NCI-H524 (cell line): Measurements from ENCODE around the gene PIGZ.

ENCODE experiments used
- DNase-seq, 2 experiments: peaks; one replicate each; lab custom pipeline; 2025; lab: John Stamatoyannopoulos, UW

Gene PIGZ

DNA sequence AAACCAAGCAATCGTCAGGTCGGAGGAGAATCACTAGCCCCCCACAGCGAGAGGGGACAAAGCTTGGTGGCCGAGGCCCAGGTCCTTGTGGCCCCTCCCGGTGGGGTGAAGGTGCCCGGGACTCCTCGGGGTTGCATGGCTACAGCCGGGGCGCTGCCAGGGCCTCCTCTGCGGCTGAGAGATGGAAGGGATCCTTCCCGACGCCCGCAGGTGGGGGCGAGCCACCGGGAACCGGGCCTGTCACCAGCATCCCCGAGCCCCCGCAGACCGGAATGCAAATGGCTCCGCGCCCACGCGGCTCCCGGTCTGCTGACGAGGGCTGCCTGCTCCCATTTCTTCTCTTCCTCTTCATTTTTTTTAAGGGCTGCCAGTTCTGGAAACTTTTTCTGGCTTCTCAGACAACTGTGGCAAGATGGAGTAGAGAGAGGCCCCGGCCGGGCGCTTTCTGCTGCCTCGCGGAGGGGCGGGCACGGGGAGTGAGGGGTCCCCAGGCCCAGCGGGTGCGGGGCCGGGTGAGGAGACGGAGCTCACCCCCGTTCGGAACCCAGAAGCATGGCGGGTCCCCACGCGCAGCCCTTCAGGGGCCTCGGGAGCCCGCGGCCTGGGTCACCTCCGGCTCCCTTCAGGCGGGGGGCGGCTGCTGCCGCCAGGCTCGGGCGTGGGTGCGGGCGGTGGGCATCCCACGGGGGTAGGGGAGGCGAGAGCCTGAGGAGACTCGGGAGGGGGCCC is 33.5 kb upstream of the PIGZ start:
- DNase-seq = no peak

DNA sequence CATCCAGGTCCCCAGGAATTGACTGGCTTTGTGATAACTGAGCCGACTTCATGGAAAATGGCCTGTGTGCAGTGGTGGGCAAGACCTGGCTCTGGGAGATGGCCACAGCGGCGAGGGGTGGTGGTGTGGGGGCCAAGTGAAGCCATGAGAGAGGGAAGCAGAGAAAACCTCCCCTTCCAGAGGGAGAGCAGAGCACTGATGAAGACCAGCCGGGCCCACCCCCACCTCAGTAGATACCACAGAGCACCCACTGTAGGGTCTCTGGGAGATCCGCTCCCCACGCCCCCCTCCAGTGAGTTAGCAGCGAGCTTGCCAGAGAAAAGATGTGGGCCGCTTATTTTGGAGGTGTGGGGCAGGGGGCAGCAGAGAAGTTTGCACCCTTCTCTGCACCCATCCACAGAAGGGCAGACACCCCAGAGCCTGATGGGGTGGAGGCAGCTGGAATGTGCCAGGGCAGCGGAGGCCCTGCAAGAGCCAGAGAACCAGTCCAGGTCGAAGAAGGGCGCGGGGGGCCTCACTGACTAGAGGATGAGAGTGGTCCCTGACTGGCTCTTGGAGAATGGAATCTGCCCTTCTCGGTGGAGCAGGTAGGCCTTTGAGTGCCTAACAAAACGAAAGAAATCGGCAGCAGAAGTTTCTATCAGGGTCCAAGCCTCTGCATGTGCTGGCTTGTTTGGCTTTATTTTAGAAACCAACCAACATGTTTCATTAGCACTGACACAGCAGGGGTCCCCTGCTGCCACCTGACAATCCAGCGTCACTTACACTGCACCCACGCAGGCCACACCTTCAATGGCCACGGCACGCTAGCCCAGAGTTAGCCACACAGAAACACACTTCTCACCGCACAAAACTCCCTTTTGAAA is 32.7 kb upstream of the PIGZ start:
- no peak for DNase-seq

DNA sequence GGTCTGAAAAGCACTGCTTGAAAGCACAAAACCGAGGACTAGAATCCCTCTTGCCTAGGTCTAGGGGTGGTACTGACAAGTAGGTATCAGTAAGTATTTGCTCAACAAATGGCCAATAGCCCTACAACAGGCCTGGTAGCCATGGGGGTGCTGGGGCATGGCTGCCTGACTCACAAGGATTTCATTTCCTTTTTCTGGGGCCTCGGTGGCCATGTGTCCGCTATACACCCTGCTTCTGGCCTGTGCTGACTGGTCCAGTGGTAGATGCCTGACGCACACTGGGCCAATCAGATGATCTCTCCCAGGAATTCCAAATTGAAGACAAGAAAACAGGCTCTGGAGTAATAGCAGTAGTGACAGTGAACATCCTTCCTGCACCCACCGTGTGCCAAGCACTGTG is 31.6 kb upstream of the PIGZ start:
- no peak for DNase-seq

DNA sequence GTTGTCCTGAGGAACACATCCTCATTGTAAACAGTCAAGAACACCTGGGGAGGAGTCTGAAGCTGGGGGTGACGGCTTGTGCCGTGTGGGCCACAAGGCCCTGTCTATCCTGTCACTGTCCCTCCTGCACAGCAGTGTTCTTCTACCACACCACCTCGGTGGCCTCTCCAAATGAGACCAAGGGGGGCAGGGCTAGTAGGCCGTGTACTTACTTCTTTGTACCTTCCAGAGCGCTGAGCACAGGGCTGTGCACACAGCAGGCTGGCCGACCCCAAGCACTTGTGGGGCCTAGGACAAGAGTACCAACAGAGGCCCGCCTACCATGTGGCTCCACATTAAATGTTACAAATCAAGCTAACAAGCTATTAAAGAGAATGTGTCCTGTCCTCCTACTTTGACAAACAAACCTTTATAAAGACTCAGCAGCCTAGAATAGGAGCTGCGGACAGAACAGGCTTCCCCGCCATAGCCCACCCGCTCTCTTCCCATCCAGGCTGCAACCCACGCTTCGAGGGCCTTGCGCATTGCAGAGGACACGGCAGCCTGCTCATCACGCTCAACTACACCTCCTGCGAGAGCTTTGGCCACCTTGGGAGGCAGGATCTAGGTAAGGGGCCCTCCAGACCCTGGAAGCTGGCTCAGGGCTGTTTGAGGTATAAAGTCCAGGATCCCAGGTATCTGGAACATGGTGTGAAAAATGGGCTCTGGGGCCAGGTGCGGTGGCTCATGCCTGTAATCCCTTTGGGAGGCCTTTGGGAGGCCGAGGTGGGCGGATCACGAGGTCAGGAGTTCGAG is 30.5 kb upstream of the PIGZ start:
- DNase-seq = no peak

DNA sequence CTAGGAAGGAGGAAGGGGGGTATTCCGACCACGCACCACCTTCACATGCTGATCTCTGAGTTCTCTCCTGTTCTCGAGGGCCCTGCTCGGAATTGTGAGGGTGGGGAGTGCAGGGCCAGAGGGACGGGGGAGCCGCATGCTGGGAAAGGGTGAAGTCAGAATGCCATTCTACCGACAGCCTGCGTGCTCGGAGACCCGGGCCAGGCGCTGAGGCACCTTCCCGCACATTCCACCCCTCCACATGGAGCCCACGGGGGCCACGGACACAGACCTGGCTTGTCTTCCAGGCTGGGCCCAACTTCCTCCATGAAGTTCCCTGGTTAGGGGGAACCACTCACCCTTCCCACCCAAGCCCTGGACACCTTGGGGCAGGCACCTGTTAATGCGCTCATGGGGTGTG is 28.7 kb upstream of the PIGZ start:
- DNase-seq = no peak

DNA sequence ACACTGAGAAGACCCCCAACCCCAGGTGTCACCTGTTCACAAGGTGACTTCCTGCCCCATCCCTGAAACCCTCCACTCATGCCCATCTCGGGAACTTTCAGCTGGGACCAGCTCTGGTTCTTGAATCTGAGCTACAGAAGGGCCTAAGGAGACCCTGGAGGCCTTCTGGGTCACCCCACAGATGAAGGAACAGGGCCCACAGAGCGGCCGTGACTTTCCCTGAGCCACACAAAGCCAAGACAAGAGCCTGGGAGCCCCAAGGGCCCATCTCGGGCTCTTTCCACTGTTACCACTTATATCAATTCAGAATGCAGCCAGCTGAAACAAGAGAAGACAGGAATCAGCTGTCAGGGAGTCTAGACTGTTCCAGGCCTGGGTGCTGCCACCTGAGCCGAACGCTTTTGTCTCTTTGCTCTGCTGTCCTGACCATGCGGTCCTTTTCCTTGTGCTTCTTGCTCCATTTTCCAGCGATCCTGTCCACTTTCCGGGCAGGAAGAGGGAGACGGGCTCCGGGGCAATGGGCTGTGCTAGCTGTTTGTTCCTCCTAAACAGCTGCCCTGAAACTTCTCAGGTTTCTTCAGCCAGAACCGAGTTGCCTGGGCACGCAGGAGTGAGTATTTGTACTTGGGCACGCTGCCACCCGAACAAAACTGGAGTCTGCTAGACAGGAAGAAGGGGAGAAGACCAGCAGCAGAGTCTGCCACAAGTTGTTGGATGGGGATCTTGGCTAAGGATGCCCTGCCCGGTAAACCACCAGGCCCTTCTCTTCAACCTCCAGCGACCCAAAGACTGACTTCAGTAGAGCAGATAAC is 28.0 kb upstream of the PIGZ start:
- DNase-seq = peak in 1 of 2 experiments; percentile 22

DNA sequence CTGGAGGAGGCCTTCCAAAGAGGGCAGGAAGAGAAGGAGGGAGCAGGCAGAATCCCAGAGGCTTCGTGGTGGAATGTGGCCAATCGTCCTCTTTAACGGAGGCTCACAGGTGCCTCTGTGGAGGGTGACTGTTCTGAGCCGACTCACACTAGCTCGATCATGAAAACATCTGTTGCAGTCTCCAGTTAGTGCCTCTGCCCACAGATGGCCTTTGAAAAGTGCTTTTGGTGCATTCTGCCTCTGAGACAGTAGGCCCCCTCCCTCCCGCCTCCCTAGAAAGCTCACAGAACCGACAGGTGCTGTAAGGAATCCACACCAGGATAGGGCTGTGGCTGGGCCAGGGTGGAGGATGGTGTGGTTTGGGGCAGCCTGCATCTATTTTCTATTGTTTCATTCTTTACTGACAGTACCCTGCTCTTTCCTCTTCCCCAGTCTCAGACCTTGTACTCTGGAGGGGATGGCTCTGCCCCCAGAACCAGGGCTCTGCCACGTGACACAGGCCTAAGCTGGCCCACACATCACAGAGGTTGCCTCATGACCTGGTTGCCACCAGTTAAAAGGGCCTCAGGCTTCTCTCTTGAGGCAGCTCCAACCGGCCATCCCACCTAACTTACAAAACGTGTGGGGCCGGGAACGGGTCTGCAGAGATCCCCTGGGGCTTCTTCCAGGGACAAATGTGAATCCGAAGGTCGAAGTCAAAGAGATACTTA is 27.2 kb upstream of the PIGZ start:
- peak; percentile 95 to 98 for DNase-seq

DNA sequence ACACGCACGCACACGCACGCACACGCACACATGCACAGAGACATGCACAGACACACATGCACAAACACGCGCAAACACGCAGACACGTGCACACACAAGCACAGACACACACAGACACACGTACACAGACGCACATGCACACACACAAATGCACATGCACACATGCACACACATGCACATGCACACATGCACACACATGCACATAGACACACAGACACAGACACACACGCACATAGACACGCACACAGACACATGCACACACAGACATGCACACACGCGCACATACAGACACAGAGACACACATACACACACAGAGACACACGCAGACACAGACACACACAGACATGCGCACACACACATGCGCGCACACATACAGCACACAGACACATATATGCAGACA is 26.4 kb upstream of the PIGZ start:
- no peak for DNase-seq

DNA sequence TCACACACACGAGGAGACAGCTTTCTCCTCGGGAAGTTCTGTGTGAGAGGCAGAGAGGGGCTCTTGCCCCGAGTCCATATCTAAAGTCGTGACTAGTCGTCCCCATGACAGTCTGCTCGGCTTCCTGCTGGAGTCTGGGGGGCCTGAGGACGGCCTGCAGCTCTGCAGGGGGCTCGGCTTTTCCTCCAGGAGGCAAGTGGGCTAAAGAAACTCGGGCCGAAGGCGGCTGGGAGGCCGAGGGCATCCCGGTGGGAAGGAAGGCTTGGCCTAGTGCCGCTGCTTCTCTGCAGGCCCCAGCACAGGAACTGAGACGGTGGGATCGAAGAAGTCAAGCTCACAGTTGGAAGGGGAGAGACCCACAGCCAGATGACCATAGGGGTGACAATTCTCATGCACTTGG is 25.4 kb upstream of the PIGZ start:
- DNase-seq = no peak

DNA sequence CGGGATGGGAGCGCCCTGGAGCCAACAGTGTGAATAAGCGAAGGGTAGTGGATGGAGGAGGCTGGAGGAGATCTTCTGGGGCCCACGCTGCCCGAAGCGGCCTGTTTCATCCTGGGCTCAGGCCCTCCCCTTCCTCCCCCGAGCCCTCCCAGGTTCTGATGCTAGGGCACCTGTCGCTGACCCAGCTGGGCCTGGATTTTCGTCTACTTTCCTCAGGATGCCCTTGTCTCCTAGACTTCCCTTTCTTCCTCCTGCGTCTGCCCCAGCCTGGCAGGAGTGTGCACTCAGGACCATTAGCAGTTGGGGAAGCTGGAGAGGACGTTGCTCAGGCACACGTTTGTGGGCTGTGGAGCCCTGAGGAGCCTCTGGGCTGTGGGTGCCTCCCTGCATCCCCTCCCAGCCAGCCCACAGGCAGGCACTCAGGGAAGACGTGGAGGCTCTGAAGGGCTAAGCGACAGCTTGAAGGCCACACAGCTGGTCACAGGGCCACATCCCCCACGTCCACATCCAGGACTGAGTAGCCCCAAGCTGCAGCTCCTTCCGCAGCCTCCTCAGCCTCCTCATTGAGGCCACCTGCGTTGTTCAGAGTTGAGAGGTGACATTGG is 23.9 kb upstream of the PIGZ start:
- no peak for DNase-seq

DNA sequence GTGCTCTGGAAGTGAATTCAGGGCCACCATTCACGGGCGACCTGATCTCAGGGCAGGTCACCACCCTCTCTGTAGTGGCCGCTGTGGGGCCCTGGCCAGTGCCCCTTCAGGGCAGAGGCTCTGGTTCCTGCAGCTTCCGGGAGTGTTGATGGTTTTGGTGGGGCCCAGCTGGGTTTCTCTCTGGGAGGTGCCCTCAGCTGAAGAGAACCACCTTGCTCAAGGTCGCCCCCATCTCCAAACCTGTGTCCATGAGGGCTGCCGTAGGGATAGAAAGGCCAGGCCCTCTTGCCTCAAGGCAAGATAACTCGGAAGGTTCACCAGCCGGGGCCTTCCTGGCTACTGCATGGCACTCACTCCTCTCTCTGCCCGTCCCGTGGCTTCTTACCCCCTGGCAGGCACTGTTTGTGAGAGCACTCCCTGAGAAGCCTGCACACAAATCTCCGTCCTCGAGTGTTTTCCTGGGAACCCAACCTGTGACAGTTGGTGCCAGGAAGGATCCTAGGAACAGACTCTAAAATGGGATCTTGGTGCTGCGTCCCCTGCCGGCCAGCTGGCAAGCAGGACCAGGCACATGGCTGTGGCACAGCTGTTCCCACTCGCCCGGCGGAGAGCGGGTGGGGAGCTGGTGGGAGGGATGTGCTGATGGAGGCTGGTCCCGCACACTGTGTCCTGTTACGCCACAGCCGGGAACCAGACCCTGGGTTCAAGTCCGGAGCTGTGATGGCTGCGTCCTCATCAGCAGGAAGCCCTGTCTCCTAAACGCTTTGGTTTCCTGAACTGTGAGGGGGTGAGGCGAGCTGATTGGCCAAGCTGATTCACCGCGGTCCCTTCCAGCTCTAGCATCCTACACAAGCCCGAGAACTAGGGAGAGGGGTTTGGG is 23.2 kb upstream of the PIGZ start:
- DNase-seq = peak; percentile 67 to 80

DNA sequence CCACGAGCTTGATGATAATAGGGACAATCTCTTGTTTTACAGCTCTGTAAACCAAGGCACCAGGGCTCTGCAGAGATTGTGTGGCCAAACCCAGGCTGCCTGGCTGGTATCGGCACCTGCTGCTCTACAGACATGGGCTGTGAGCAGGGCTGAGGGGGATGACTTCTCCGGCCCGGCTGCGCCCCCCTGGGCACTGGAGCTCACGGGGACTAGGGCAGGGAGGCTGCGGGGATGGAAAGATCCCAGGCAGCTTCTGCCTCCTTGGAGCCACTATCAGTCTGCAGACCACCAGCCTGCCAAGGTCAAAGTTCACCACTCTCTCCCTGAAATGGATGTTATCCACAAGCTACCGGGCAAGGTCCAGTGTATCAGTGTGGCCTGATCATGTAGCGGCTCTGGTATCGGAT is 22.0 kb upstream of the PIGZ start:
- no peak for DNase-seq

DNA sequence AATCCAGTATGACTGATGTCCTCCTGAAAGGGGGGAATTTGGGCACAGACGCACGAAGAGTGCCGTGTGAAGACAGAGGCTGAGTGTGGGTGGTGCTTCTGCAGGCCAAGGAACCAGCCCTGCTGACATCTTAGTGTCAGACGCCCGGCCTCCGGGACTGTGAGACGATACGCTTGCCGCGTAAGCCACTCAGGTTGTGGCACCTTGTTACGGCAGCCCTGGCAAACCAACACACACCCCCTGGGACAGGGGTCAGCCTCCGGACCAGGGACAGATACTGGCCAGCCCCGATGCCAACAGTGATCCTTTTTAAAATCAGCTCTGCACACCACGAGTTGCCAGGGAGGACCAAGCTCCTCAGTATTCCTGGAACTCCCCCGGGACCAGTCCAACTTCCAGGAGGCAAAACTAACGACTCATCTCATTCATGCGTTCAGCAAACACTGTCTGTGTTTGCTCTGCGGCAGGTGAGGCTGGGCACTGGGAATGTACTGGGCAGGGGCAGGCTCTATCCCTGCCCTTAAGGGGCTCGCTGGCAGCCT is 21.2 kb upstream of the PIGZ start:
- no peak for DNase-seq

DNA sequence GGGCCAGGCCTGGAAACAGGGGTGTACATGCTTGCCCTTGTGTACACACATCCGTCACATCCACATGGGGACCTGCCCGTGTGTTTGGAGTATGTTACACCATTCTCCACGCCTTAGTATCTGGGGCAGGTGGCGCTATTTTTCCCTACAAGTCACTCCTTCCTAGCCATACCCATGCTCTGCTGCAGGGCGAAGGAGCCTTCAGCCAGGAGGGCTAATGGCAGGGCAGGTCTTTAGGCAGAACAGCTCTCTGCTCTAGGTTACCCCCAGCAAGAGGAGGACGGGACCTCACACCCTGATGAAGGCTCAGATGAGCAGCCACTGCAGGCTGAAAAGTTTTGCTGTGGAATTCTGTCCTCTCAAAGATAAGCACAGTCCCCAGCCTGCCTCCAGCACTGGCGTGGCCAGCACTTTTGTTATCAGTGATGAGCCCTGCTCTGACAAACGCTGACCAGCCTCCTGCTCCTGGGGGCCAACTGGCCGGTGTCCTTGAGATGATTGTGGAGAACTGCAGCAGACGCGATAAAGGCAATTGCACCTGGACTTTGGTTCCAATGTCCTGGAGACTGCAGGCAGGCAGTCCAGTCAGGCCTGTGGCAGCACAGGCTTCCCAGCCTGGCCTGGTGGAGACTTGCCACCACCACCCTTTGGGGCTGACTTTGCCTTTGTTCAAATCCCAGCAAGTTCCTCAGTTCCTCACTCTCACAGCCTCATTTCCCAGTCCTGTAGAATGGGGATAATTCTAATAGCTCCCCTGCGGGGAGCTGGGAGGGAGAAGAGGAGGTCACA is 19.8 kb upstream of the PIGZ start:
- peak in 1 of 2 experiments; percentile 46 for DNase-seq

DNA sequence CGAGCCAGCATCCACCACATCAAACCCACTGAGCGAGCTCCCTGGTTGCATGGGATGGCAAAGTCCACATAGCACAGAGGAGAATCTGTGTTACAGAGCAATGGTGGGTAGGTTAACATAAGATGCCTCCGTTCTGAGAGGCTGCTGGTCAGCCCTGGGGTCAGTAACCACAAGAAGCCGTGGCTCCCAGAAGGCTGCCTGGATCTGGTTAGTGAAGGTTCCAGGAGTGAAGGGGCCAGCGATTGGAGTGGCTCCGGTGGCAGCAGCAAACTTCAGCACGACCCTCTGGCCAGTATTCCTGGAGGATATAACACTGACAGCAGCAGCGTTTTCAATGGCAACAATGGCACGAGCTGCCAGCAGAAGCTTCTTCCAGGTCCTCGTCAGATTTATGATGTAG is 18.4 kb upstream of the PIGZ start:
- DNase-seq = no peak

DNA sequence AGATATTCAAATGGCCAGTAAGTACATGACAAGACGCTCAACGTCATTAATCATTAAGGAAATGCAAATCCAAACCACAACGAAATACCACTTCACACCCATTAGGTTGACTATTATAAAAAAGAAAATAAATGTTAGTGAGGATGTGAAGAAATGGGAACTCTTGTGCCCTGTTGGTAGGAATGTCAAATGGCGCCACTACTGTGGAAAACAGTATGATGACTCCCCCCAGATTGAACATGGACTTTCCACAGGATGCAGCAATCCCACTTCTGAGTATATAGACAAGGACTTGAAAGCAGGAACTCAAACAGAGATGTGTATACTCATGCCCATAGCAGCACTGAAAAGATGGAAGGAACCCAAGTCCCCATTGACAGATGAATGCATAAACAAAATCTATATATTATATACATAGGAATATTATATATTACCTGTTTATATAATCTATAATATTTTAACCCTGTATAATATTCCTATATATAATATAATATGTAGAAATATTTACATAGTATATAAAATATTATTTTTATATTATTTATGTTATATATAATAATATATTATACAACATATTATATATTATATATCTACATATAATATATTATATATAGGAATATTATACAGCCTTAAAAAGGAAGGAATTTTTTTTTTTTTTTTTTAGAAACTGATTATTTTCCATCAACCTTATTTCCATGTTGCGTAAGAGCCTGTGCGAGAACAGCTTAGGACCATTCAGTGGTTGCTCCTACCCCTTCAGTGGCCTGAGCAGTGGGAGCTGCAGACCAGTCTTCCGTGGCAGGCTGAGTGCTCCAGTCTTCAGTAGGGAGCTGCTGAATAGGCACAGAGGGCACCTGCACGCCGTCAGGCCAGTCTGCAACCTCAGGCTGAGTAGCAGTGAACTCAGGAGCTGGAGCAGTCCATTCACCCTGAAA is 17.6 kb upstream of the PIGZ start:
- DNase-seq = no peak

DNA sequence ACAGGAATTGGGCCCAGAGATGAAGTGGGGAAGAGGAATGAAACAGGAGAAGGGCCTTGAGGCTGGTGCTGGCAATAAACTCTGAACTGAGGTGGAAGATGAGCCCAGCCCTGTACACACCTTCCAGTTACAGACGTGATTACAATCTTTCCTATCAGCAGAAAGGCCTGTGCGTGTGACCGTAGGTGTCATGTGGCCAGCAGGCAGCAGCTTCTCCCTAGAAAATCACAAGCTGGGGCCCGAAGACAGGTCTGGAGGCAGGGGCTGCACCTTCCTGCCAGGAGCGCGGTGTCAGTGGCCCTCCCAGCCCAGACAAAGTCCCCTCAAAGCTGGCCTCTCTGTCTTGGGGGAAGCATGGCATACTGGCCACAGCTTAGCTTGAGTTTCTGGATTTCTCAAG is 16.7 kb upstream of the PIGZ start:
- DNase-seq = no peak
